ENCODE results near the gene THEMIS.

THEMIS gene

DNA sequence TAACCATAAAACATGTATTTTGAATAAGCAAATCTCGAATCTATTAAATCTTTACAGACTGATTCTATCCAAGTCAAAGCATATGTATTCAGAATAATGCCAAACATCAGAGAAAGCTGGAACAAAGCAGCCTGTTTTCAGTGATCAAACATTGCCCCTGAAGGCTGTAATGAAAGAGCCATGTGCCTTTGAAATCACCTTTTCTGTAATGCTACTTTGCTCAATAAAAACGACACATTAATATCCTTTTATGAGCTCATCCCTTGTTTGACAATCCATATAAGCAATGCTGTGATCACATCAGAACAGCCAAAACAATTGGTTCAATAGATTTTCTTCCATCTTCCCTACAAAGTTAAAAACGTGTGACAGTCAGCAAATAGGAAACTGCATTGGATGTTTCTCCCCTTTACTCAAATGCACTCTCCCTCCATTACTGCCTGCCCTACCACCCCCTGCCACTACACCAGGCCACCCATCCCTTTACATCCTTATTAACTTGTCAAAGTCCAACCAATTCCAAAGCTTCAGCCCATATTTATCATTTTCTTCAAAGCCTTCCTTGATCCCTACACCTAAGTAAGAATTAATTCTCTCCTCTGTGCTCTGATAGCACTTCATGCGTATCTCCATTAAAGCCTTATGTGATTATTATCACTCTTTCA is 42.0 kb downstream of the THEMIS start:
- DNase-seq = no peak

DNA sequence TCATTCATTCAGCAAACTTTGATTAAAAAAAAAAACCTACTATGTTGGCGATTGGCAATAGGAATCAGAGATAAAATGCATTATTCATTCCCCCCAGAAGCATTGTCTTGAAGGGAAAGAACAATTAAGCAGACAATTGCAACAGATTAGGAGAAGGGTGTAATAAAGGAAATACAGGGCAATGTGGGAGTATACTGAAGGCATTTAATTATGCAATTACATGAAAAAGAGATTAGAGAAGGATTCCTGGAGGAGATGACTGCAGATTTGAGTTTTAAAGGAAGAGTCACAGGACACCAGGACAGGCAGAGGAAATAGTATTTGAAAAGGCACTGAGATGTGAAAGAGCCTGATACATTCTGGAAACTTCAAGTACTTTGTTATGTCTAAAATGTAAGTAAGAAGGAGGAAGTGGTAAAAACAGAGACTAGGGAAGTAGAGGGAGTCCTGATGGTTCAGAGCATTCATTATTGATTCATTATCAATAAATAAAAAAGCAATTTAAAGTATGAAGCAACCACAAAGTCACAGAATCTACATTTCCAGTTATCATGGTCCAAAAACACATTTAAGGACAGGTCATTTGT is 43.7 kb downstream of the THEMIS start:
- no peak for DNase-seq

DNA sequence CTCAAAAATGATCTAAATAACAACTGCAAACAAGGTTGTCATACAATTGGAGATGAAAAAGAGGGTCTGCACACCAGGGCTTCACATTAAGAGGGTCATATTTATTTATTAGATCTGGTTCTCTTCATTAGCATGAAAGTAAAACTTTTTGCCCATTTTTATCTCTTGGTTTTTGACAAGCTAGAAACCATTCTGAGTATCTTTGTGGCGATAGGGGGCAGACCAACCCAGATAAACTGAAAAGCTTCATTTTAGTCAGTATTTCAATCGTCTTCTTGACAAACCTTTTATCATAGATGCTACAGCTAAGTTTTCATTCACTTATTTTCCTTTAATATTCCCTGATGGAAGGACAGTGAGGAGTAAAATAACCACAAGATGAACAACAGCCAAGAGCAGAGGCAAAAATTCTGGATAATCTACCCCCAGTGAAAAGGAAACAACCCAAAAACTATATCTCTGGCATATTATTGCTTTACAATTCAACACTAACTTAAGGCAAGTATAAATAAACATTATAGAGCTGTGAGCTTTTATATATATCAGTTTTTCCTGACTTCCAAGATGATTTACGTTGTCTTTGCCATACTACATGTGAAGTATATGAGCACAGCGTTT is 45.2 kb downstream of the THEMIS start:
- DNase-seq = no peak

DNA sequence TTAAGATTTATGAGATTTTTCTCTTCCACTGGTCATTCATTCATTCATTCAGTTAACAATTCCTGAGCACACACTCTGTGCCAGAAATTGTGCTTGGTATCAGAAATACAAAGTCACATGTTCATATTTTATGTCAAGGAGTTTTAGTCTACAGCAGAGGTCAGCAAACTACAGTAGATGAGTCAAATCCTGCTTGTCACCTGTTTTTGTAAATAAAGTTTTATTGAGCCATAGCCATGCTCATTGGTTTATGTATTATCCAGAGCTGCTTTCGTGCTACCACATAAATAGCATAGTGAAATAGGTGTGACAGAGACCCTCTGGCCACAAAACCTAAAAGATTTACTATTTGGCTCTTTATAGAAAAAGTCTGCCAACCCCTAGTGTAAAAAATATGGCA is 46.8 kb downstream of the THEMIS start:
- DNase-seq = no peak

DNA sequence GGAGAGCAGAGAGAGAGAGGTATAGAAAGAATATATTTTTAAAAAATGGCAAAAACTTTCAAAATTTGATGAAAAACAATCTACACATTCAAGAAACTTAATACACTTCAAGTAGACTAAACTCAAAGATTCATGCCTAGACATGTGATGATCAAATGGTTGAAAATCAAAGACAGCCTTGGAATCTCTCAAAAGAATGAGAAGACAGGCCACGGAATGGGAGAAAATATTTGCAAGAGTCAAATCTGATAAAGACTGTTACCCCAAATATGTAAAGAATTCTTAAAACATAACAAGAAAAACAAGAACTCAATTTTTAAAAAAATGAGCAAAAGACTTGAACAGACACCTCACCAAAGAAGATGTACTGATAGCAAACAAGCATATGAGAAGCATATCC is 49.7 kb downstream of the THEMIS start:
- no peak for DNase-seq

DNA sequence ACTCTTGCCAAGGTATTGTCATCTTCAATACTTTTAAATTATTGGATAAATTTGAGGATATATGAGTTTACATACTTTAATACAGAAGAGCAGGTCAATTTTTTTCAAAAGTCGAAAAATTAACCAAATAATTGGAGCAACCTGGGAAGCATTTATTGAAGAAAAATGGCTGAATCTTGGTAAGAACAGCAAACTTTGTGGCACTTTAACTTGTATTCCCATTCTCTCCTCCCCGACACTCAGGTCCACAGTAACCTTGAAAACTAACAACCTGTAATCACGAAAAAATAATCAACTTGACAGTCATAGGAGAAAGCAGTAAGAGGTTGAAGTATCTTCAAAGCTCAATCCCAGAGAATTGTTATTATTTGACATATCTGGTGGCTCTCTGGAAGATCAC is 55.6 kb downstream of the THEMIS start:
- no peak for DNase-seq

DNA sequence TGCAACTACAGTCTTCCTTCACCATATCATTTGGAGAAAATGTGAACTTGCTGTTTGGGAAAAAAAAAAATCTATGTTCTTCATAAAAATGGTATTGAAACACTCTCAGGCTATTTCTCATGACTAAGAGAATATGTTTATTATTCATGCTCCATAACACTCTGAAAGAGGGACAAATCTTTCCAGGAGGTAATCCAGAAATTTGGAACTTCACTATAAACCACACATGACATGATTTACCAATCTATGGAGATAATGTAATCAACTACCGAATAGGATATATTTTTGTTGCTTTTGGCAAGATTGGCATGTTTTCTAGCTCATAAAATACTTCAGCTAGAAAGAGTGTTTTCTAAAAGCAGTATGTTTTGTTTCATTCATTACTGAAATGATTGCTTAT is 56.3 kb downstream of the THEMIS start:
- DNase-seq = no peak

DNA sequence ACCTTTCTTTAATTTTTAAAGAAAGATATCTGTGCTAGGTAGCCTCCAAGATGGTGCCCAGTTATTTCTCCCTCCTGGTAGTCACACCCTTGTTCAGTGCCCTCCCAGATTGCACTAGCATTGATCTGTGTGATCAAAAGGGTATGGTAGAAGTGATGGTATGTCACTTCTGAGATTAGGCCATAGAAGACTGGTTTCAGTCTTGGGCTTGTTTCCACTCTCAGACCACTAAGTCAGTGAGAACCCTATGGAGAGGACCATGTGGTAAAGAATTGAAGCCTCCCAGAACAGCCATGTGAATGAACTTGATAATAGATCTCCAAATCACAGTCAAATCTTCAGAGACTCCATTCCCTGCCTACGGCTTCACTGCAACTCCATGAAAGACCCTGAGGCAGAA is 57.3 kb downstream of the THEMIS start:
- no peak for DNase-seq

DNA sequence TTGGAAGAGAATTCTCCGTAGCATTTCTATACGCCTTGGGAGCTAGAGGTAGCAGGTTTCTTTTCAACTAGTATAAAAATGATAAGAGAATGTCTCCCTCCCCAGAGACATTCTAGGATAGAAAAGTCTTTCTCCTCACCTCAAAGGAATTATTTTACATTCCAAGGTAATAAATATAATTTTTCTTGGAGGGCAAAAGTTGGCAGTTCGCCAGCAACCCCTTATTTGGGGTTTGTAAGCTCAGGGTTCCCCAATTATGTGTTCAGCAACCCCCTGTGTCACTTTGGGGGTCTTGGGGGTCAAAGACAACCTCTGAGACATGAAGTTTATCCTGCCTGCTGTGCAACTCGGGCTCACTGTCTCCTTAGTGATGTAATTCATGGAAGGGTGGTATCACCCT is 58.3 kb downstream of the THEMIS start:
- no peak for DNase-seq

DNA sequence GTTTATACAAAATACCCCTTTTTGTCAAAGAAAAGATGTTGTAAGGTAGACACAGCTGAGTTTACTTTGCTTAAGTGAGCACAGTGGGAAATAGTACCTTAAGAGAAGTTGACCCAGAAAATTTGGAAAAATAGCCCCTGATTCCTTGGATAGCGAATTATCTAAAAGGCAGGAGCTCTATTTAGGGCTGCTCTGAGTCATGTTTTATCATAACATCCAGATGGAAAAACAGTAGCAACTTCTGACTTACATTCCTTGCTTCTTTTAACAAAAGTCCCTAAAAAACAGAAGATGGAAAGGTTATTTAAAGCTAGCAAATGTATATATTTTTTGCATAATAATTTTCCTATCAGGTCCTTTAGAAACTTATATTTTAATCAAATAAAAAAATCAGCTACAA is 59.0 kb downstream of the THEMIS start:
- DNase-seq = no peak

DNA sequence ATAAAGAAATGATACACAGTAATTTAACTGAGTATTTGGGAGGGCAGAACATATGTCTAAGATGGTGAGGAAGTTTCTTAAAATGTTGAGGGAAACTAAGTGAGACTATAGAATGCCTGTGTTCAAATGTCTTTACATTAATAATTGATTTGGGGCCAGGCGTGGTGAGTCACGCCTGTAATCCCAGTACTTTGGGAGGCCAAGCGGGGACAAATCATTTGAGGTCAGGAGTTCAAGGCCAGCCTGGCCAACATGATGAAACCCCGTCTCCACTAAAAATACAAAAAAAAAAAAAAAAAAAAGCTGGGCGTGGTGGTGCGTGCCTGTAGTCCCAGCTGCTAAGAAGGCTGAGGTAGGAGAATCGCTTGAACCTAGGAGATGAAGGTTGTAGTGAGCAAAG is 66.7 kb downstream of the THEMIS start:
- no peak for DNase-seq

DNA sequence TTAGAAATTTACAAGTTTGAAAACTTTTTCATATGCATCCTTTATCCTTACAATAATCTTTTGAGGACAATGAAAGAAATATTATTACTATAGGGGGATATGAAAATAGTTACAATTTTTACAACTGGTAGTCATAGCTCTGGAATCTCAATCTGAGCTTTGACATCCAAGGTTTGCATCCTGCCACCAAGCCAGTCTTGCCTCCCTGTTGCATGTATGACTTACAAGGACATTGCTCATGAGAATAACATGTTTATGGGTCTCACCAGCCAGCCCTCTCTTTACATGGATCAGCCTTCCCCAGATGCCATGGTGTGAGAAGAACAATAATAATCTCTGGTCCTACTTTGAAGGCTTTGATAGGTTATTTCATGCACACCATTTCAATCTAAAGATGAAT is 67.5 kb downstream of the THEMIS start:
- DNase-seq = no peak

DNA sequence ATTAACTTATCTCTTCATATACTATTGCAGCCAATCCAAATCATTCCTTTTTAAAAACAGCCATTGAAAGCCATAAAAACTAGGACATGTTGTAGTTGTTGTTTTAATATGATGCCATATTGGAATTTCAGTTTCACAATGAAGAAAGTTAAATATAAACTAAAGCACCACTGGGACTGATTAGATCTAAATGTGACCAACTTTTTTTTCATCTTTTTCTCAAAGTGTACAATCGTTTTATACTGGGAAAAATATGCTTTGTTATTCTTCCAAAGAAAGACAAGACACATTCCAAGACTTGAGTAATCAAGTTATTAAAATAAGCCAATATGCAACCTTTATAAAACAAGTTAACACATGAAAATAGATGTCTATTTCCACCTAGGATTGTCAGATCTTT is 68.5 kb downstream of the THEMIS start:
- no peak for DNase-seq

DNA sequence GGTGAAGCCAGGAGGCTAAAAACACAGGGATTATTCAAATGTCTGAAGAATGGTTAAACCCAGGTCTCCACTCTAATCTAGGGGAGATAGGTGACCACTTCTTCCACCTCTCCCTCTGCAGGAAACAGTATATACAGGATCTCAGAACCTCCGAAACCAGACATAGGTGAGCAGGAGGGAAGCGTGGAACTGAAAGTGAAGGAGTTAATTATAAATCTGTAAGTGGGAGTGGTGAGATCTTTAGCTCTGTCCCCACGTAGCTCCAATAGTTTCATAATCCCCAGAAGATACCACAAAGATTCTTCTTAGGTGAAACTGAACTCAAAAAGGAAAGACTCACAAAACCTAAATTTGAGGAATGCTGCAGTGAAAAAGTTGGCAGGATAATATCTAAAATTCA is 76.8 kb downstream of the THEMIS start:
- DNase-seq = no peak

DNA sequence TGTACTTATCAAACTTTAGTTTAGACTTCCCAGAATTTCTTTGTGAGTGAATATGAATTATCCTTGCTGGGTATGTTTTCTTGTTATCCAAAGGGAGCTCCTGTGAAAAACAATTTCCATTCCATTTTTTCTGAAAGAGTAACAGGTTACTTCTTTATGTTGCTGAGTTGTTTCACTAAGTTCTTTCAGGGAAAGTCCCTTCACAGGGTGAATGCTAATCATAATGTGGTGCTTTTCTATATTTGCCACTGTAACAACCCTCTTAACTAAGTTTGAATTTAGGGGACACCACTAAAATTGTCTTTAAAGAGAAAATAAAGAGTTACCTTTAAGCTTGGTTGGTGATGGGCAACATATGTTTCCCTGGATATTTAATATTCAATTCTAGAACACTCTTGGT is 79.4 kb downstream of the THEMIS start:
- no peak for DNase-seq

DNA sequence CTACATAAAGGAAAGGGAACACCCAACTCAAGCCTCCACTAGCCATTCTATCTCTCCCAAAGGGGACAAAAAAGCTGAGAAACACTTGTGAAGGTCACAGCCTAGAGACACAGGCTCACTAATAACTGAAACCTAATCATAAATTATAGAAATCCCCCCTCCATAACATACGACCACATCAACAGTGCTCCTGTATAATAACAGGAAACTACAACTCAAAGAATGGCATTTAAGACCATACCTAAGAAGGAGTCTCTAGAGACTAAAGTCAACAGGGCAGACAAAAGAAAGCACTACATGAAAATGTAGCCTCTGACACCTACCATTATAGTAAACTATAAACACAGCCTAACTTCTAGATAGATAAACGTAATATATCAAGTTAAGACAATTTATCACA is 82.7 kb downstream of the THEMIS start:
- DNase-seq = no peak

DNA sequence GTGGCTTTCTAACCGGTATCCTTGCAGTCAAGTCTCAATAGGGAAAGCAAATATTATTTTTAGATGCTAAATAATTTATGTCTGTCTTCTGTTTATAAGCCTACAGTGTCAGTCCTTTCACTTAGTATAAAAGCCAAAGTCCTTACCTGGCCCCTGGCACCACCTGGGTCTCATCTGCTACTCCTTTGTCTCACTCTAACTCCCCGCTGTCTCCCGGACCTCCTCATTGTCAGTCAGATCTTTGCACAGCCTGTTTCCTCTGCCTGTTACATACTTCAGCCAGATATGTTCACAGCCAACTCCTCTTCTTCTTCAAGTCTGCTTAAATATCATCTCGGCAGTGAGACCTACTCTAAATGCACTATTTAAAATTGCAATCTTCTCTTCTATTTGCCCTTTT is 84.2 kb downstream of the THEMIS start:
- DNase-seq = no peak

DNA sequence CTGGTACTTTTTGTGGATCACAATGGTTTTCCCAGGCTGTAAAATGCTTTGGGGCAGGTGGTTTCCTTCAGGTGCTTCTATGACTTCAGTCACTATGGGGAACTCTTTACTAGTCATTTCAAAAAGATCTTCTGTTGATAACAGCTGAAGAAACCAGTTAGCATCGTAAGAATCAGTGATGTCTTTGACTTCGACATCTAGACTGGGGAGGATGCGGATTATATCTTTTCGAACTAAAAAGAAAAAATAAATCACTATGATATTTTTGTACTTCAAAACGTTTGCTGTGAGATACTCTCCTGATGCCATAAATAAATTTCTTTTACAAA is 87.2 kb downstream of the THEMIS start:
- no peak for DNase-seq

DNA sequence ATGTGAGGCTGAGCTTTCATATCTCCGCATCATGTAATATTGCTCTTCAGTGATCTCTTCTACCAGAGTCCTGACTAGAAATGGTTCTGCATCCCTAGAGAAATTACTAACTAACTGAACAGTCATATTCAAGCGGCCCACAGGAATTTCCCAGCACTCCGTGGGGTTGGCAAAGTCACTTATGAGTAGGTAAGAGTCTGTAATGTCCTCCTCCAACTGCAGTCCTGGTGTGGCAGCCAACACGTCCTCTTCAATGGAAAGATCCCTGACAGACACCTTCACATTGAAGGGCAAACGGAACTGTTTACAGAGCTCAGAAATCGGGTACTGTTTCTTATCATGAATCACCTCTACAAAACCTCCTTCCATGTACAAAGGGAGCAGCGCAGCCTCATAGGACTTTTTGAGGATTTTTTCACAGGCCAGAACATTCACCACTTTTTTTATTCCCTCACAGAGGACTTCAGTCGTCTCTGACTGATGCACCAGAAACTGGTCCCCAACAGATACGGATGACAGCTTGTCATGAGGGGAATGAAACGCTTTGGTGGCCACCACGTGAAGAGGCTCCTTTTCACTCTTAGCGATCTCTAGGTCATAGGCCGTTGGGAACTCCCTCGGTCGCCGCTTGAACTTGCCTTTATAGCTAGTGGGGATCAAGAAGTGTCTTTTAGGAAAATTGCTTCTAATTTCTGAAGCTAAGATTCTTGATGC is 87.7 kb downstream of the THEMIS start:
- DNase-seq = no peak

DNA sequence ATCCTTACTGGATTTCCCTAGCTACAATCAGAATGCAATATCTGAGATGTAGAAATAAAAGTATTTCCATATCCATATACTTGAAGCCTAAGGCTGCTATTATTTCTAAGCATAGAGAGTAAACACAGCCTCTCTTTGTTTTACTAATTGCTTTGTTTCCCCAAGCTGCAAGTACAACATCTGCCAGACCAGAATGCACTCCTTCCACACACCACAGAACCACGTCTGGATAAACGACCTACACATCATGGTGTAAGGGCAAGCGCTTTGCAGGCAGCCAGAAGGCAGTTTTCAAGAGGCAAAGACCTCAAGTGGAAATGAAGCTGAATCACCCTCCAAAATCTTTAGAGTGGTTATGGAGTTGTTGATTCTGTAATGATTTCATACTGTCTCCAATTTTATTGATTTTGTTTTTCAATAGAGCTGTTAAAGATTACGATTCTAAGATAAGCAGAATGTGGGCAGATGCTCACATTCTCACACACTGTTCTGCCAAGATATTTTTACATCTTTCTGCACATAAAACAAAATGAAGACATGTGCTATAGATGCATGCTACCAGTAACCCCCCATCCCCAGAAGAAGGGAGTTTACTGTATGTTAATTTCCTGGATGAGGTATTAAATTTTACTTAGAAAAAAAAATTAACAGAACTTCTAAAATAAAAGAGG is 88.8 kb downstream of the THEMIS start:
- DNase-seq = no peak

DNA sequence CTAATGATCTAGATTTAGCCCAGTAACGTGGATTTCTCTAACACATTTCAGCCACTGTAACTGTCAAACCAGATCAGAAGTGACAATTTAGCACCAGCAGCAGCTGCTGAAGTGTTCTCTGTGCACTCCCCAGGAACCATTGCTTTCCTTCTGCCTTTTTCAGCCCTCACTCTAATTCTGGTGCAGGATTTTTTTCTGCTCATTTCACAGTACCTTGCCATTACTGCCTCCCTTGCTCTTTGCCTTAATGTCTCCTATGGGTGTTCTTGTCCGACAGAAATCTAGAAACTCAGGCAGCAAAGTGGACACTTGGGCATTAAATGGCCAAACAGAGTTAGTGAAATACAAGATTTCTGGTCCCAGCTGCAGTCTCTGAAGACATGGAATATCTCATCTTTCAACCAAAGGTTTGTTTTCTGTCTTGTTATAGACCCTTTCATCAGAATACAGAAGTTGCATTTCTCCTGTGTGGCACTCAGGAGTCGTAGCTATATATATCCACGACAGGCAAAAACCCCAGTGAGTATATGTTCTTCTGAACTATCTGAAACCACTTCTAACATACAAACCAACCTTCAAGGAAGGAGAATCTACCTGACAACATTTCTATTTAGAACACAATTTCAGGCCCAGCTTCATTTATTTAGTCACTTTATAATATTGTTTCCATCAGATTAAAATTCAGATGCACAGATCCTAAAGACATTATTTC is 92.9 kb downstream of the THEMIS start:
- no peak for DNase-seq

DNA sequence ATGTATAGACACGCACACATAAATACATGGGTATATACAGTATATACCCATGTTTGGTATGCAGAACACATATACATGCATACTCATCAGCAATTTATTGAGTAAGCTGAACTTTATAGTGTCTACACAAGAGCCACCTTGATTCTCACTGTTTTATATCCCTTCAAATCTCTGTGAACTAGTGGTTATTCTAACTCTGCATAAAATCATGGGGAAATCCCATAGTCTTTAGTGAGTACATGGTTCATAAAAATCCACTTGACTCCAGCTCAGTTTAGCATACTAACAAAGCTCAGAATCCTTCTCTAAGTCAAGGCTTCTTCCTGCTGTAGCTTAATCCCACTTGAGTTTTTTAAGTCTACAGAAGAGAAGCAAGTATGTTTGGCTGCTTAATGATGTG is 104.1 kb downstream of the THEMIS start:
- DNase-seq = no peak

DNA sequence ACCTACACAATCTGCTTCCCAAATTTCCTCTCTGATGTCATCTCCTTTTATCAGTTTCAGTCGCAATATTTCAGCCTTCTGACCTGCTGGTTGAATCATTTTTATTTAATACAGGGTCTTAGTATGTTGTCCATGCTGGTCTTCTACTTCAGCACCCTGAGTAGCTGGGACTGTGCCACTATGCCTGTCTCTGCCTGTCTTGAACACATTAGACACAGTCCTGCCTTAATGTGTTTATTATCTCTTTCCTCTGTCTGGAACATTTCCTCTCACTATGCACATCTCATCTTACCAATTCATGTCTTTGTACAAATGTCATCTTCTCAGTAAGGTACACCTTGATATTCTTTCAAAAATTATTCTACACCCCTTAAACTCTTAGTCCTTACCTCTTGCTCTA is 106.5 kb downstream of the THEMIS start:
- no peak for DNase-seq
